Caco-2 (cell line): ENCODE results near the gene PAK4. TPM values are rescaled to one million over a fixed set of nuclear protein-coding genes. Genes with fewer than 3 reads are reported as not detected.

Source experiments
- BruUV-seq: library from RNA; stranded (reverse); fragments of 400-500 nt; replicated peaks from 2 replicates; lab custom pipeline; 2021; lab: Mats Ljungman, UMichigan
- CTCF ChIA-PET: fragments of 300-600 bp; sonication (Branson Sonifier 250); formaldehyde crosslinking; loops from one replicate; lab custom pipeline; 2022; ENCODE audit warnings: antibody characterized with exemption; lab: Charles Lee
- POLR2A ChIA-PET: fragments of 300-600 bp; sonication (Branson Sonifier 250); formaldehyde crosslinking; loops from one replicate; lab custom pipeline; 2022; ENCODE audit warnings: antibody characterized with exemption; lab: Charles Lee
- DNase-seq, 2 experiments: peaks; one replicate each; pipeline versions ENCODE4 v3.0.0 to v3.0.0-alpha.2; 2020 to 2022
- H3K27me3 ChIP-seq: replicated peaks from 2 replicates; pipeline ENCODE4 v1.6.0; 2011; ENCODE audit warnings: low read length; ENCODE audit not compliant: control insufficient read depth, insufficient read depth
- H3K36me3 ChIP-seq: 2 replicates; pipeline ENCODE4 v1.5.1; 2011; ENCODE audit warnings: low read length; ENCODE audit not compliant: control insufficient read depth, insufficient read depth
- H3K4me1 ChIP-seq: fragments of 250-450 bp; sonication (Bioruptor Pico); 2 replicates; pipeline ENCODE4 v1.5.1; 2020; ENCODE audit warnings: mild to moderate bottlenecking
- H3K4me3 ChIP-seq: 2 replicates; pipeline ENCODE4 v1.5.1; 2011; ENCODE audit warnings: low read depth, mild to moderate bottlenecking, control low read depth, low read length
- H3K9me3 ChIP-seq: fragments of 250-450 bp; sonication (Bioruptor Pico); 2 replicates; pipeline ENCODE4 v1.5.1; 2020; ENCODE audit warnings: mild to moderate bottlenecking, moderate library complexity
- H3K27ac Mint-ChIP-seq: one replicate; pipeline ENCODE4 v1.8.0; 2022; ENCODE audit warnings: mixed read lengths; ENCODE audit not compliant: unreplicated experiment
- H3K27me3 Mint-ChIP-seq: one replicate; pipeline ENCODE4 v1.8.0; 2022; ENCODE audit warnings: mixed read lengths; ENCODE audit not compliant: insufficient read depth, unreplicated experiment
- H3K36me3 Mint-ChIP-seq: one replicate; pipeline ENCODE4 v1.8.0; 2022; ENCODE audit warnings: mild to moderate bottlenecking, mixed read lengths; ENCODE audit not compliant: insufficient read depth, unreplicated experiment
- H3K4me1 Mint-ChIP-seq: one replicate; pipeline ENCODE4 v1.8.0; 2022; ENCODE audit warnings: low read depth, mixed read lengths; ENCODE audit not compliant: unreplicated experiment
- H3K4me3 Mint-ChIP-seq: one replicate; pipeline ENCODE4 v1.8.0; 2022; ENCODE audit warnings: mild to moderate bottlenecking, moderate library complexity, mixed read lengths; ENCODE audit not compliant: unreplicated experiment
- H3K9me3 Mint-ChIP-seq: one replicate; pipeline ENCODE4 v1.8.0; 2022; ENCODE audit warnings: mixed read lengths; ENCODE audit not compliant: unreplicated experiment
- intact Hi-C: fragments of 100-400 bp; cut with micrococcal nuclease; formaldehyde crosslinking; loops from one replicate; pipeline ENCODE4 v1.10.0; 2022; ENCODE audit not compliant: unreplicated experiment
- total RNA-seq: library from RNA; stranded (reverse); gene quantifications from 2 replicates; pipeline ENCODE4 v1.2.3, GENCODE V29; 2022
- TF ChIP-seq, protein P1 (sequence below), 2 experiments: fragments of 200-600 bp in 1 of 2; IDR thresholded peaks; 1 replicate in 1 of 2; 2 replicates in 1 of 2; pipeline versions ENCODE4 v1.5.1 to v1.8.0; 2011 to 2022; ENCODE audit warnings: antibody characterized with exemption in 1 of 2, control low read depth in 1 of 2, inconsistent platforms in 1 of 2, low read depth in 1 of 2, low read length in 1 of 2, mild to moderate bottlenecking in 1 of 2, moderate library complexity in 1 of 2; ENCODE audit not compliant: insufficient read depth in 1 of 2, severe bottlenecking in 1 of 2, unreplicated experiment in 1 of 2

PAK4 gene
- total RNA-seq, 1 experiment from 2014 or later: 112 TPM

DNA sequence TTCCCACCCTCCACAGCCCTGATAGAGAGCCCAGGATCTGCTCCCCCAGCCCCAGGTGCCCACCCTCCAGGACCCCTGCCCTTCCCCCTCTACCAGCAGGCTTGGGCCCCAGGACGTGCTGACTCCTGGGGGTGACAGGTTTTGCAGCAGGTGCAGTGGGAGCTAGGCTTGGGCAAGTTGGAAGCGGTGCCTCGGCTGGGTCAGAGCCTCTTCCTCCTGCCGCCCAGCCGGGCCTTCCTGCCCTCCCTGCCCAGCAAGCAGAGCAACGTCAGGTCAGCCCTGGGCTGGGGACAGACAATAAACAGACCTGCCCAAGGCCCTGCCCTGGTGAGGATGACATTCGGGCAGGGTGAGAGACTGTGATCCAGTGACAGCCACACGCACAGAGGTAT, 62.0 kb downstream of the PAK4 start:
- Histone ChIP-seq H3K4me3 (no peak overlapping the region), H3K27me3 (no peaks in the 10 kb centered on the region), H3K36me3 (no peaks in the 10 kb centered on the region), H3K4me1 (peaks cover 8% of the 10 kb centered on the region; the same call in 1 of the 2 replicates), H3K9me3 (no peaks in the 10 kb centered on the region; the same call in 1 of the 2 replicates)
- no peak overlapping the region for H3K4me3 Mint-ChIP-seq
- peaks cover 21% of the 10 kb centered on the region for H3K4me1 Mint-ChIP-seq
- H3K36me3 Mint-ChIP-seq: peaks cover 43% of the 10 kb centered on the region
- no peaks in the 10 kb centered on the region for H3K27me3 Mint-ChIP-seq
- intact Hi-C loops: loop anchor here (1.0 kb wide), 2 partner anchors 65 to 141 kb away; no protein-coding TSS in a partner anchor
- POLR2A ChIA-PET: no interaction called here
- BruUV-seq: no TSS peak
- CTCF ChIA-PET: interaction anchor here (0.7 to 2.1 kb wide), 2 partner anchors 66 to 144 kb away, joined by 3 to 8 read pairs; no protein-coding TSS in a partner anchor
- H3K27ac Mint-ChIP-seq: peak overlapping the region; percentile 8
- peaks cover 10% of the 10 kb centered on the region for H3K9me3 Mint-ChIP-seq
- TF ChIP-seq, protein P1, sequence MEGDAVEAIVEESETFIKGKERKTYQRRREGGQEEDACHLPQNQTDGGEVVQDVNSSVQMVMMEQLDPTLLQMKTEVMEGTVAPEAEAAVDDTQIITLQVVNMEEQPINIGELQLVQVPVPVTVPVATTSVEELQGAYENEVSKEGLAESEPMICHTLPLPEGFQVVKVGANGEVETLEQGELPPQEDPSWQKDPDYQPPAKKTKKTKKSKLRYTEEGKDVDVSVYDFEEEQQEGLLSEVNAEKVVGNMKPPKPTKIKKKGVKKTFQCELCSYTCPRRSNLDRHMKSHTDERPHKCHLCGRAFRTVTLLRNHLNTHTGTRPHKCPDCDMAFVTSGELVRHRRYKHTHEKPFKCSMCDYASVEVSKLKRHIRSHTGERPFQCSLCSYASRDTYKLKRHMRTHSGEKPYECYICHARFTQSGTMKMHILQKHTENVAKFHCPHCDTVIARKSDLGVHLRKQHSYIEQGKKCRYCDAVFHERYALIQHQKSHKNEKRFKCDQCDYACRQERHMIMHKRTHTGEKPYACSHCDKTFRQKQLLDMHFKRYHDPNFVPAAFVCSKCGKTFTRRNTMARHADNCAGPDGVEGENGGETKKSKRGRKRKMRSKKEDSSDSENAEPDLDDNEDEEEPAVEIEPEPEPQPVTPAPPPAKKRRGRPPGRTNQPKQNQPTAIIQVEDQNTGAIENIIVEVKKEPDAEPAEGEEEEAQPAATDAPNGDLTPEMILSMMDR (IDR thresholded peaks at IDR 0.05; ENCODE audit: insufficient read depth in 1 of 2, low read depth in 1 of 2, low read length in 1 of 2, severe bottlenecking in 1 of 2, unreplicated experiment in 1 of 2): no peak
- DNase-seq: no peak

DNA sequence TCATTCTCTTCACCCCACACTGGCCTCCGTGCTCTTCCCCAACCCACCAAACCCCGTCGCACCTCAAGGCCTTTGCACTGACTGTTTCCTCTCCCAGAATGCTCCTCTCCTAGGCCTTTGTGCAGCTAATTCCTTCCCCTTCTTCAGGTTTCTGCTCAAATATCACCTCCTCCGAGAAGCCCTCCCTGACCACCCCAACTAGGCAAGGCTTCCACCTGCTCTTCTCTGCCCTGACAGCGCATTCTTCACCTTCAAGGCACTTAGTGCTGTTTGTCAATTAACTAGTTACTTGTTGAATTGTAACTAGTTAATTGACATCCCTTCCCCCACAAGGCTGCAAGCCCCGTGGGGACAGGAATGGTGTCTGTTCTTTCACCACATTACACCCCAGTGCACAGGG, 63.4 kb downstream of the PAK4 start:
- peaks cover 33% of the 10 kb centered on the region for H3K36me3 Mint-ChIP-seq
- TF ChIP-seq, protein P1 (IDR thresholded peaks at IDR 0.05; ENCODE audit: insufficient read depth in 1 of 2, low read depth in 1 of 2, low read length in 1 of 2, severe bottlenecking in 1 of 2, unreplicated experiment in 1 of 2): no peak
- no TSS peak for BruUV-seq
- DNase-seq: no peak
- ChIA-PET CTCF (interaction anchor here (1.0 kb wide), 1 partner anchor 67 kb away, joined by 3 read pairs; no protein-coding TSS in a partner anchor), POLR2A (no interaction called here)
- Histone ChIP-seq H3K4me1 (peaks cover 13% of the 10 kb centered on the region), H3K27me3 (no peaks in the 10 kb centered on the region), H3K36me3 (no peaks in the 10 kb centered on the region), H3K9me3 (no peaks in the 10 kb centered on the region), H3K4me3 (no peak overlapping the region)
- H3K9me3 Mint-ChIP-seq: peaks cover 10% of the 10 kb centered on the region
- peaks cover 26% of the 10 kb centered on the region for H3K4me1 Mint-ChIP-seq
- H3K27ac Mint-ChIP-seq: no peak overlapping the region
- H3K4me3 Mint-ChIP-seq: no peak overlapping the region
- no peaks in the 10 kb centered on the region for H3K27me3 Mint-ChIP-seq
- intact Hi-C loops: no loop called here

DNA sequence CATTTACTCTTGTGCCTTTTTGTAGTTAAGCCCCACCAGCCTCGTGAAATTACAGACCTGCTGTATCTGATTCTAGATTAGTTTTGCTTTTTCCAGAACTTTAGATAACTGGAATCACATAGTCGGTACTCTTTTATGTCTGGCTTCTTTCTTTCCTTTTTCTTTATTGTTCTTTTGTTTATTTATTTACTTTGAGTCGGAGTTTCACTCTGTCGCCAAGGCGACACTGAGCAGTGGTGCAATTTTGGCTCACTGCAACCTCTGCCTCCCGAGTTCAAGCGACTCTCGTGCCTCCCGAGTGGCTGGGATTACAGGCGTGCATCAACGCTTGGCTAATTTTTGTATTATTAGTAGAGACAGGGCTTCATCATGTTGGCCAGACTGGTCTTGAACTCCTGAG, 65.2 kb downstream of the PAK4 start:
- Mint-ChIP-seq H3K4me3 (no peak overlapping the region), H3K9me3 (peaks cover 10% of the 10 kb centered on the region), H3K27me3 (no peaks in the 10 kb centered on the region), H3K27ac (no peak overlapping the region), H3K4me1 (peaks cover 25% of the 10 kb centered on the region), H3K36me3 (peaks cover 19% of the 10 kb centered on the region)
- peaks cover 23% of the 10 kb centered on the region for H3K4me1 ChIP-seq
- no peak for DNase-seq
- BruUV-seq: no TSS peak
- H3K27me3 ChIP-seq: no peaks in the 10 kb centered on the region
- ChIA-PET POLR2A (no interaction called here), CTCF (no interaction called here)
- H3K36me3 ChIP-seq: no peaks in the 10 kb centered on the region
- H3K9me3 ChIP-seq: no peaks in the 10 kb centered on the region
- intact Hi-C loops: no loop called here
- H3K4me3 ChIP-seq: no peak overlapping the region
- TF ChIP-seq, protein P1 (IDR thresholded peaks at IDR 0.05; ENCODE audit: insufficient read depth in 1 of 2, low read depth in 1 of 2, low read length in 1 of 2, severe bottlenecking in 1 of 2, unreplicated experiment in 1 of 2): no peak
